Neural cell (in vitro differentiated cells): Measurements from ENCODE around the gene LALBA.
"Not testable (repeated sequence)": the region's sequence is repeated elsewhere in the genome, so short reads cannot be mapped to it uniquely, and the experiment has no call there.

Experiments
- TAF1 ChIP-seq: IDR thresholded peaks from 2 replicates; pipeline ENCODE4 v1.6.1; 2012; ENCODE audit warnings: low read depth
- TF ChIP-seq, protein P1 (sequence below): fragments of 450-650 bp; IDR thresholded peaks from 2 replicates; pipeline ENCODE4 v1.5.1; 2014; ENCODE audit warnings: antibody characterized with exemption, mild to moderate bottlenecking, moderate library complexity; ENCODE audit not compliant: poor library complexity, severe bottlenecking

DNA sequence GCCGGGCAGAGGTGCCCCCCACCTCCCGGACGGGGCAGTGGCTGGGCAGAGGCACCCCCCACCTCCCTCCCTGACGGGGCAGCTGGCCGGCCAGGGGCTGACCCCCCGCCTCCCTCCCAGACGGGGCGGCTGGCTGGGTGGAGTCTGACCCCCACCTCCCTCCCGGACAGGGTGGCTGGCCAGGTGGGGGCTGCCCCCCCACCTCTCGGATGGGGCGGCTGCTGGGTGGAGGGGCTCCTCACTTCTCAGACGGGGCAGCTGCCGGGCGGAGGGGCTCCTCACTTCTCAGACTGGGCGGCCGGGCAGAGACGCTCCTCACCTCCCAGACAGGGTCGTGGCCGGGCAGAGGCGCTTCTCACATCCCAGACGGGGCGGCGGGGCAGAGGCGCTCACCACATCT lies 49.5 kb downstream of the LALBA start:
- TF ChIP-seq, protein P1, sequence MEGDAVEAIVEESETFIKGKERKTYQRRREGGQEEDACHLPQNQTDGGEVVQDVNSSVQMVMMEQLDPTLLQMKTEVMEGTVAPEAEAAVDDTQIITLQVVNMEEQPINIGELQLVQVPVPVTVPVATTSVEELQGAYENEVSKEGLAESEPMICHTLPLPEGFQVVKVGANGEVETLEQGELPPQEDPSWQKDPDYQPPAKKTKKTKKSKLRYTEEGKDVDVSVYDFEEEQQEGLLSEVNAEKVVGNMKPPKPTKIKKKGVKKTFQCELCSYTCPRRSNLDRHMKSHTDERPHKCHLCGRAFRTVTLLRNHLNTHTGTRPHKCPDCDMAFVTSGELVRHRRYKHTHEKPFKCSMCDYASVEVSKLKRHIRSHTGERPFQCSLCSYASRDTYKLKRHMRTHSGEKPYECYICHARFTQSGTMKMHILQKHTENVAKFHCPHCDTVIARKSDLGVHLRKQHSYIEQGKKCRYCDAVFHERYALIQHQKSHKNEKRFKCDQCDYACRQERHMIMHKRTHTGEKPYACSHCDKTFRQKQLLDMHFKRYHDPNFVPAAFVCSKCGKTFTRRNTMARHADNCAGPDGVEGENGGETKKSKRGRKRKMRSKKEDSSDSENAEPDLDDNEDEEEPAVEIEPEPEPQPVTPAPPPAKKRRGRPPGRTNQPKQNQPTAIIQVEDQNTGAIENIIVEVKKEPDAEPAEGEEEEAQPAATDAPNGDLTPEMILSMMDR, result not testable (repeated sequence)
- not testable (repeated sequence) for TF ChIP-seq TAF1
